ENCODE measurements around the gene KCNQ1.

Gene KCNQ1

DNA sequence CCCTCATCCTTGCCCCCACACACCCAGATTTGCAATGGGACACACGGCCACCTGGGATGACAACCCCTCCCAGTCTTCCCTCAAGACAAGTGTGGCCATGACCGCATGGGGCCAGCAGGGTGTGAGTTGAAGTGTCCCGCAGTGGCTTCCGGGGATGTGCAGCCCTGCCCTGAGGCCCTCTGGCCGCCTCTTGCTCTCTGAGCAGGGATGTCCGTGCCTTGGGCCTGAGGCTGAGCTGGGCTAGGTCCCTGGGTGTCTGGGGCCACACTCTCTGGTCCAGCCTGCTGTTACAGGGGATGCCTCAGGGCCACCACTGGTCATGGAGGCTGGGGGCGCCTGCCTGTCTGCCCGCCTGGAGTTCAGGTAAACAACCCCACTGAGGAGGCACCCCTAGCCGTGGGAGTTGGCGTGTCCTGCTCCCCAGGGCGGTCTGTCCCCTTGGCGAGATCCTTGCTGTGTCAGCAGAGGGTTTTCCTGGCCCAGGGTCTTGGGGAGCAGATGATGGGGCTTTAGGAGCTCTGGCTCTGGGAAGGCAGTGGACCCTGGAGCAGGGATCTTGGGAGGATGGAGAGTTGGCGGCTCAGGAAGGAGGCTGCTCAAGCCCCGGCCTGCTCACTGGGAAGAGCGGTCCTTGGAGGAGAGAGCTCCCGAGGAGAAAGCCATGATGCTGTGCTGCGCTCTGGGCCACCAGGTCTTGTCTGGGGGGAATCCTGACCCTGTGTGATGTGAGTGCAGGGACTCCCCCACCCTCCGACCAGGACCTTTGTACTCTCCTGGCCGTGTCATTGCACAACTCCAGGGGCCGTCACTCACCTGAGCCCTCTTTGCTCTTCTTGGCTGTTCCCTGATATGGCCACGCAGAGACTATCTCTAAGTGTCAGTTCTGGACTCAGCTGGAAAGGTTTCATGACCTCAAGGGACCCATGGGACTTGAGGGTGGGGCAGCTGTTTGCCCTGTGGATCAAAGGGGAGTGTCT is 67.9 kb downstream of the KCNQ1 start:
- no peak for DNase-seq
- H3K27ac Mint-ChIP-seq, result no peak overlapping the region
- CTCF ChIA-PET, result interaction anchor here (1.9 to 2.1 kb wide), 2 partner anchors 20 to 92 kb away, joined by 5 read pairs; no protein-coding TSS in a partner anchor

DNA sequence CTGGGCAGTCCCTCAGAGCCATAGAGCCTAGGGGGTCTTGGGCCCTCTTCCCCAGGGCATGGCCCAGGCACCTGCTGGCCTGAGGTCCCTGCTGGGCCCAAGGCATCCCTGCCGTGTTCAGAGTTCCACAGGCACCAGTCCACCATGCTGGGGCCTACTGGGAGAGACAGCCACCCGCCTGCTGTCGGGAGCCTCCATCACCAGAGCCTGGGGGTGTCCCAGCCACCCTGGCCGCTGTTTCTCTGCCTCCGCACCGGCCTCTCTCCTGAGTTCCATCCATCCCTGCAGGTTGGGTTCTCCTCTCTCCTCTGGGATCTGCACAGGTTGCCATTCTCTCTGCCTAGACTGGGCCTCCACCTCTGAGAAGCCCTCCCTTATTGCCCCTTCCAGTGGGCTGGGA is 68.6 kb downstream of the KCNQ1 start:
- Mint-ChIP-seq H3K36me3 (no peaks in the 10 kb centered on the region), H3K4me1 (peaks cover 6% of the 10 kb centered on the region), H3K27me3 (no peaks in the 10 kb centered on the region), H3K4me3 (no peak overlapping the region), H3K9me3 (no peaks in the 10 kb centered on the region), H3K27ac (no peak overlapping the region)
- DNase-seq, result no peak
- CTCF ChIA-PET, result interaction anchor here (1.9 to 2.1 kb wide), 2 partner anchors 19 to 93 kb away, joined by 5 read pairs; no protein-coding TSS in a partner anchor

More for the DNA sequence above, 67.9 kb downstream of the KCNQ1 start:
- Mint-ChIP-seq H3K4me1 (peaks cover 6% of the 10 kb centered on the region), H3K27me3 (no peaks in the 10 kb centered on the region), H3K4me3 (no peak overlapping the region), H3K36me3 (no peaks in the 10 kb centered on the region), H3K9me3 (no peaks in the 10 kb centered on the region)

DNA sequence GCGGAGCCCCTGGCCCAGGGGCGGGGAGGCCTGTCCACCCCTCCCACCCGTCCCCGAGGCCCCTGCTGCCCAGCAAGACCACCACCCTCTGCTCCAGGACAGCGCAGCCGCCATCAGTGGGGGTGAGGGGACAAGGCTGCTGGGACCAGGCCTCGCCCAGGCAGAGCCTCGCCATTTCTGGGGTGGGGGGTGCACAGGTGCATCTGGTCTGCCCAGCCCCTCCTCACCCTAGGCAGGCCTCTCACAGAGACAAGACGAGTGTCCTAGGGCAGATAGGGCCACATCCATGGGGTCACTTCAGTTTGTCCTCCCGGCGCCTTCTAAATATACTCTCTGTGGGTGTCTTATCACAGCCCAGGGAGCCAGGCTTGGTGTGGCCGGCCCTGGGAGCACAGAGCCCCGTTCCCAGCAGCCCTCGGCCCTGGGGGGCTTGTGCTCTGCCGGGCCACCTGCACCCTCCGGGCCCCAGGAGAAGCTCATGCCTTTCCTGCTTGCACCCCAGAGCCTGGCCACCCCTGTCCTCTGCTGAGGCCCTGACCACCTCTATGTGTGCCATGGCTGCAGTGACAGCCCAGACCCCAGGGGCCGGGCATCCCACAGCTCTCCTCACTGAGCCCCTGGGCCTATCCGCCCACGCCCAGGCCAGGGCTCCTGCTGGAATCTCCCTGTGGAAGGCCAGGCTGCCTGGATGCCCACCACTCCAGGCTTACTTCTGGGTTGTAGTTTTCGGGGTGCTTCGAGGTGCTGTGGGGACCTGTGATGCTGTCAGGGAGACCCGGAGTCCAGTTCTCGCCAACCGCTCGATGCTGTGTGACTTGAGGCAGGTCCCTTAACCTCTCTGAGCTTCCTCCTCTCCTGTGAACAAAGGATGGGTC is 70.8 kb downstream of the KCNQ1 start:
- Mint-ChIP-seq H3K4me1 (no peaks in the 10 kb centered on the region), H3K9me3 (no peaks in the 10 kb centered on the region), H3K4me3 (no peak overlapping the region), H3K27me3 (no peaks in the 10 kb centered on the region), H3K36me3 (no peaks in the 10 kb centered on the region), H3K27ac (no peak overlapping the region)
- no peak for DNase-seq
- CTCF ChIA-PET, result no interaction called here

DNA sequence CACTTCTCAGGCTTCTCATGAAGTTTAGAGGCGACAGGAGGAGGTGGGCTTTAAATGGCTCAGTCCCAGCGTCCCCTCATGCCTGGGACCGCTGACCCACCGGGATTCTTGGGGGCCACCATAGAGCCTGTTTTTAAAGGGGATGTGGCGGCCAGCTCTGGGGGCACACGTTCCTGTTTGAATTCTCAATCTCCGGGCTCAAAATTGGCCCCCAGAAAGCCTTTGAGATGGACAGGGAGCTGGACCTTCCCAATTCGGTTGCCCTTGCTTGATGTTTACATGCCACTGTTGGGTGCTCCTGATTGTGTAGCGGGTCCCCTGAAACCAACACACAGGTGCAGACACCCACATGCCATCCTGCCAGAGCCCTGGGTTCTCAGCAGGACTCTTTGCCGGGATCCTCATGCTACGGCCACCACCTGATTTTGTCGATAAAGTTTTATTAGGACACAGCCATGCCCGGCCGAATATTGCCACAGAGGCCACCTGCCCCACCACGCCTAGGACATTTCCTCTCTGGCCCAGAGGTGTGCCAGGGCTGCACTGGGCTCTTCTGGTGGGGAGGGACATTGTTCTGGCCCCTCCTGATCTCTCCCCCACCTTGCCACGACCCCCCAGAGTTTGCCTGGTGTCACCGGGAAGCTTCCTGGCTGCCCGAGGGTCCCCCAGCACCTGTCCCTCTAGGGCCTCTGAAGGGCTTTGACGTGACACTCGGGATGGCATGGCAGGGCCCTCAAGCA is 71.6 kb downstream of the KCNQ1 start:
- DNase-seq, result no peak
- Mint-ChIP-seq H3K9me3 (no peaks in the 10 kb centered on the region), H3K36me3 (no peaks in the 10 kb centered on the region), H3K4me3 (no peak overlapping the region), H3K4me1 (no peaks in the 10 kb centered on the region), H3K27me3 (no peaks in the 10 kb centered on the region), H3K27ac (no peak overlapping the region)
- CTCF ChIA-PET, result no interaction called here

DNA sequence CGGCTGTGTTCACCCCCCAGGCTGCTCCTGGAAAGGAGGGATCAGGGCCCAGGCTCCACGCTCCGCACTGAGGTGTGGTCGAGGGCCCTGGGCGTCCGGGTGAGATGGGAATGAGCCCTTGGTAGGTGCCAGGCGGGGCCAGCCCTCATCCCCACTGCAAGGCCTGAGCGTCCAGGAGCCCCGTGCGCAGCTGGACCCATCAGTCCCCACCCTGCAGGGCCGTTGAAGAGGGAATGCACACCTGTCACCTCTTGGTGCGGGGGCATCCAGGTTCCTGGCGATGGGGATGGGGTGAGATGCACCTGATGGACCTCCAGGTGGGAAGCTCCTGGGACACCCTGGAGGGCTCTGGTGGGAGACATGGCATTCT is 72.2 kb downstream of the KCNQ1 start:
- Mint-ChIP-seq H3K4me3 (no peak overlapping the region), H3K36me3 (no peaks in the 10 kb centered on the region), H3K9me3 (no peaks in the 10 kb centered on the region), H3K27me3 (no peaks in the 10 kb centered on the region), H3K4me1 (no peaks in the 10 kb centered on the region), H3K27ac (no peak overlapping the region)
- DNase-seq, result no peak
- CTCF ChIA-PET, result no interaction called here

DNA sequence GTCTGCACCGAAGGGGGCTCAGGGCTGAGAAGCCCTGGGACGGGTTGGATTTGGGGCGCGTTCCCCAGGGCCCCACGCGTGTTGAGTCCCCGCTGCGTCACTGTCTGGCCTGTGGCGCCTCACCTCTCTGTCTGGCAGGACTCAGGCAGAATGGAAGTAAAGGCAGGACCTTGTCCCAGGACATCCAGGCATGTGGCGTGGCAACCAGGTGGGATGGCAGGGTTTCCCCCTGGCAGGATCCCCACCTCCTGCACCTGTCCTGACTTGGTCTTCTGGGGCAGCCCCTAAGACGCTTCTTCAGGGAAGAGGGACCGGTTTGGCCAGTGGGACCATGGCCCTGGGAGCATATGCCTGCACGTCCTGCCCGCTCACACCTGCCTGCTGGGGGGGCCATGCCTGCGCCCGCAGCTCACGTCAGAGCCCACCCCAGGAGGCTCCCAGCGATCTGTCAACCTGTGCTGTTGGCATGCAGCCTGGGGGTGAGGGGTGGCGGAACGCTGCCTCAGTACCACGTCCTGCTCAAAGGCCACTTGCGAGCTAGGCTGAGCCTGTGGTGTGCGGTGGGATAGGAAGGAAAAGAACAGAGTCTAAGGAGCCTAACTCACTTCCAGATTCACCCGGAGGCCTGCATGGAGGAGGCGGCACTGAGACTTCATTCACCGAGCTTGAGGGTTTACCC is 72.7 kb downstream of the KCNQ1 start:
- Mint-ChIP-seq H3K36me3 (no peaks in the 10 kb centered on the region), H3K27ac (no peak overlapping the region), H3K9me3 (no peaks in the 10 kb centered on the region), H3K27me3 (no peaks in the 10 kb centered on the region), H3K4me3 (no peak overlapping the region), H3K4me1 (no peaks in the 10 kb centered on the region)
- peak; percentile 15 for DNase-seq
- CTCF ChIA-PET, result no interaction called here

DNA sequence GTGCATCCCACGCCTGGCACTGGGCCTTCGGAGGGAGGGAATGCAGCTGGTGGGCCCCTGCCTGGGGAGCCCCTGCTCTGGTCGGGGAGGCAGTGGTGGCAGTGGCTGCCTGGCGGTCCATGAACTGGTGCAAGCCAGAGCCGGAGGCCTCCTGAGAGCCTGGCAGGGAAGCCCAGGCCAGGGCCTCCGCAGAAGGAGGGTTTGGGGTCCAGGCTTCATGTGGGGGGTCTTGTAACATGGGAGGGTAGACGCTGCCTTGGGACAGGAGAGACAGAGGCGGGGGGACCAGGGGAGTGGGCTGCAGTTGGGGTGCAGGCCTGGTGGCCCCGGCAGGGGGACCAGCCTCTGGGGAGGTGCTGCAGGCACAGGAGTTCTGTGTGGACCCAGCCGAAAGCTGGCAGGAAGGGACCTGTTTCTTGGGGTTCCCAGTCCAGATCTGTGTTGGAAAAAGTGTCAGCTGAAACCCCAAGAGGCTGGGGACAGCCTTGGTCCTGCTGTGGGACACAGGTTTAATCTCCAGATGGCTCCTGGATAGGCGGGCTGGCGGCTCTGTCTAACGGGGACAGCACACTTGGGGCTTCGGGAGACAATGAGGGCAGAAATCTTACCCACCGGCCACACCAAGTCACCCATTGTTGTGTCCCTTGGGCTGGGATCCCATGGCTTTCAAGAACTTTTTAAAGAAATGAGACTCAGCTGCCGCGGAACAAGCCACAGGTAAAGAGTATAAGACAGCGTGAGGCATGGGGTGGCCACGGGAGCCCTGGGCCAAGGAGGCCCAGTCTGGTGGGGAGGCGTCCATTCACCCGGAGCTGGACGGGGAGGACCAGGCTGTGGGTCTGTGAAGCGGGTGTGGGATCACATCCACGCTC is 73.5 kb downstream of the KCNQ1 start:
- Mint-ChIP-seq H3K27ac (no peak overlapping the region), H3K36me3 (no peaks in the 10 kb centered on the region), H3K4me1 (no peaks in the 10 kb centered on the region), H3K27me3 (no peaks in the 10 kb centered on the region), H3K9me3 (no peaks in the 10 kb centered on the region), H3K4me3 (no peak overlapping the region)
- CTCF ChIA-PET, result interaction anchor here (0.8 kb wide), 1 partner anchor 98 kb away, joined by 4 read pairs; no protein-coding TSS in a partner anchor
- peak; percentile 17 for DNase-seq

DNA sequence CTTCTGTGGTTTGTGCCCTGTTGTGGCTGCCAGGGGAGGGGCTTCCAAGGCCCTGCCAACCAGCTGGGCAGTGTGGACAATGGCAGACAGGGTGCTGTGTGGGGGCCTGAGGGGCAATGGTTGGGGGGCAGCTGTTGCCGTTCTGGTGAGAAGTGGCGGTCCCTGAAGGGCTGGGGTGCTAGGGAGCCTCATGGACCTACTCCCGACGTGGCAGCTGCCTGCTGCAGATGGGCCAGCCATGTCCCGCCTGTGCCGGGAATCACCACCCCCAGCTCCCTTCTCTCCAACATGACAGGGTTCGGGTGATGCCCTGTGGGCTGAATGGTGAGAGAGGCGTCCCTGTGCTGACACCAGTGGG is 74.2 kb downstream of the KCNQ1 start:
- peak; percentile 12 for DNase-seq
- H3K27me3 Mint-ChIP-seq, result no peaks in the 10 kb centered on the region
- H3K4me1 Mint-ChIP-seq, result no peaks in the 10 kb centered on the region
- H3K4me3 Mint-ChIP-seq, result no peak overlapping the region
- H3K9me3 Mint-ChIP-seq, result no peaks in the 10 kb centered on the region
- no peaks in the 10 kb centered on the region for H3K36me3 Mint-ChIP-seq
- no peak overlapping the region for H3K27ac Mint-ChIP-seq
- CTCF ChIA-PET, result interaction anchor here (0.8 kb wide), 1 partner anchor 98 kb away, joined by 4 read pairs; no protein-coding TSS in a partner anchor

DNA sequence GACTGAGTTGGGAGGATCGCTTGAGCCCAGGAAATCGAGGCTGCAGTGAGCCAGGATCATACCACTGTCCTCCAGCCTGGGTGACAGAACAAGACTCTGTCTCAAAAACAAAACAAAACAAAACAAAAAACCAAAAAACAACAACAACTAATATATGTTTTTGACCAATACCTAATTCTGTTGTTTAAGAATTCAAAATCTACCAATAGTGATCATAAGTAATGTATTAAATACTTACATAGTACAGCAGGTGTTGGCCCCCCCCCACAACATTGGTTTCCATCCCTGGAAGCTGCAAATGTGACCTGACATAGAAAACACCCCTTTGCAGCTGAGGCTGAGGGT is 74.7 kb downstream of the KCNQ1 start:
- no peak for DNase-seq
- H3K27ac Mint-ChIP-seq, result no peak overlapping the region
- CTCF ChIA-PET, result interaction anchor here (0.8 kb wide), 1 partner anchor 99 kb away, joined by 4 read pairs; no protein-coding TSS in a partner anchor
- no peaks in the 10 kb centered on the region for H3K4me1 Mint-ChIP-seq
- no peaks in the 10 kb centered on the region for H3K9me3 Mint-ChIP-seq
- no peak overlapping the region for H3K4me3 Mint-ChIP-seq
- no peaks in the 10 kb centered on the region for H3K27me3 Mint-ChIP-seq
- no peaks in the 10 kb centered on the region for H3K36me3 Mint-ChIP-seq

DNA sequence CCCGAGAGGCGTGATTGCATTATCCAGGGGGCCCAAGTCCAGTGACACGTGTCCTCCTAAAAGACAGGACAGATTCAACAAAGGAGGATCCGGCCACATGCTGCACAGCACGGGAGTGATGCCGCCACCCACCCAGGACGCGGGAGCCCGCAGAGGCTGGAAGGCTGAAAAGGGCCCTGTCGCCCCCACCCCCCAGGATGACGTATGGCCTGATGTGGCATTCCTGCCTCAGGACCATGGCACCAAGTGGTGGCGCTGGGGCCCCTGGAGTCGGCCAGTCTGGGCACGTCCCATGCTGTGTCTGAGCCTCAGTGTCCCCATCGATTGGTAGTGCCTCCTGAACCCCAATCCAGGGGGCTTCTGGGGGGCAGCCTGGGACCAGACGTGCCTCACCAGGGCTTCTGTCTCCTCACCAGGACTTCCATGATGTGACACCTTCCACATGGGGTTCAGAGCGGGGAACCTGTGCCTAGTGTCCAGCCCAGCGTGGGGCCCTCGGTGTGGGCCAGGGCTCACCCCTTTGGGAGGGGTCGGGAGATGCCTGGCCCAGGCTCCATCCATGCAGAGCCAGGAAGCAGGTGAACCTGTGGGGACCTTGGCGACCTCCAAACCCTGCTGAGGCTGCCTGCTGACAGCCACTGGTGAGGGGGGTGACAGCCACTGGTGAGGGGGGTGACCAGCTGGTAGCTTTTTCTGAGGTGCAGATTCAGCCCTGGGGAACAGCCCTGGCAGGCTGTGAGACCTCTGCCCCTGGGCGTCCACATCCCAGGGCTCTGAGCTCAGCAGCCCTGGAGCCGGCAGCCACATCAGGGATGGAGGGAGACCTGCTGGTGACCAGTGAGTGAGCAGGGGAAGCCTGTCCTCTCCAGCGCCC is 75.3 kb downstream of the KCNQ1 start:
- no peaks in the 10 kb centered on the region for H3K27me3 Mint-ChIP-seq
- no peak overlapping the region for H3K4me3 Mint-ChIP-seq
- H3K36me3 Mint-ChIP-seq, result no peaks in the 10 kb centered on the region
- H3K9me3 Mint-ChIP-seq, result no peaks in the 10 kb centered on the region
- CTCF ChIA-PET, result no interaction called here
- H3K27ac Mint-ChIP-seq, result no peak overlapping the region
- peak; percentile 16 for DNase-seq
- peaks cover 2% of the 10 kb centered on the region for H3K4me1 Mint-ChIP-seq

DNA sequence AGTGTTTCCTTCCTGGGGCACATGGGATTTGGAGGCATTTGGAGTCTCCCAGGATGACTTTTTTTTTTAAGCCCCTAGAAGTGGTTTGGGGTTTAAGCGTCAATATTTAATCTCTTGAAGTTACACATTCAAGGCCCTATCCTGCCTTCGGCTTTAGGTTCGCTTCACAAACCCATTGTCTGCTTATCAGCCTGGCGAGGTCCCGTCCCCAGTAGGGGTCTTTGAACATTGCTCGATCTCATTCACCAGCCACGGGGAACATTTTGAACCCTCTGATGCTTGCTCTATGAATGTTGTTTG is 75.9 kb downstream of the KCNQ1 start:
- CTCF ChIA-PET, result no interaction called here
- no peak for DNase-seq

DNA sequence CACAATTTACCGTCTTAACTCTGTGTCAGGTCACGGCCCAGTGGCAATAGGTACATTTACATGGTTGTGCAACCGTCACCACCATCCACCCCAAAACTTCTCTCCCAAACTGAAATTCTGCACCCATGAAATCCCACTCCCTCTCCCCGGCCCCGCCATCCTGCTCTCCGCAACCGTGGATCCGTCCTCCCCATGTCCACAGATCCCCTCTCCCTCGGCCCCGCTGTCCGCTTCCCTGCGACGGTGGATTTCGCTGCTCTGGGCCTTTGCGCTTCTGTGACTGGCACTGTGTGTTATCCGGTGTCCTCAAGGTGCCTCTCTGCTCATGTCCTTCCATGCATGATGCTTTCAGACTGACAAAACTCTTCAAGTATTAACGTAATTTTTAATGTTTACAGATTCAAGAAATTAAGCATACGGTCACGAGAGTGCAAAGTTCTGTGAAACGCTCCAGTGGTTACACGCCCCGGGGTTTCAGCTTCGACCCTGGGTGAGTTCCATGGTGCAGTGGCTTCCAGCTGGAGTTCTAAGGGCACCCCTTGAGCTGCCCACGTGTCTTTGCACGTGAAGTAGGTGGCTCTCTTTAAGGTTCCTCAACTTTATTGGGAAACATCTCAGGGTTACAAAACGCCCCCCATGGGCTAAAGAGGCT is 76.4 kb downstream of the KCNQ1 start:
- CTCF ChIA-PET, result interaction anchor here (1.4 kb wide), 1 partner anchor 11 kb away, joined by 4 read pairs; no protein-coding TSS in a partner anchor
- Mint-ChIP-seq H3K27ac (no peak overlapping the region), H3K4me3 (no peak overlapping the region), H3K36me3 (no peaks in the 10 kb centered on the region), H3K27me3 (no peaks in the 10 kb centered on the region), H3K4me1 (peaks cover 13% of the 10 kb centered on the region), H3K9me3 (no peaks in the 10 kb centered on the region)
- peak; percentile 5 for DNase-seq

More for the DNA sequence above, 75.9 kb downstream of the KCNQ1 start:
- Mint-ChIP-seq H3K27ac (no peak overlapping the region), H3K9me3 (no peaks in the 10 kb centered on the region), H3K36me3 (no peaks in the 10 kb centered on the region), H3K4me1 (peaks cover 7% of the 10 kb centered on the region), H3K4me3 (no peak overlapping the region), H3K27me3 (no peaks in the 10 kb centered on the region)

Measured in activated naive CD4-positive, alpha-beta T cell treated with anti-CD3 and anti-CD28 coated beads, Interleukin-2, amount 10 ng/mL, durations not matched to agents 7 days and 5 days (primary cell).